HG03460 (cell line): ENCODE data around the gene DIO1.
A peak's percentile ranks its signal among the peaks of the same experiment; 100 is the strongest.
"Not testable (repeated sequence)": the region's sequence is repeated elsewhere in the genome, so short reads cannot be mapped to it uniquely, and the experiment has no call there.

ENCODE experiments used
- ATAC-seq: cut with Tn5 transposase; IDR thresholded peaks from one replicate; pipeline ENCODE4 v1.9.1; 2021; ENCODE audit not compliant: unreplicated experiment

DIO1 gene

DNA sequence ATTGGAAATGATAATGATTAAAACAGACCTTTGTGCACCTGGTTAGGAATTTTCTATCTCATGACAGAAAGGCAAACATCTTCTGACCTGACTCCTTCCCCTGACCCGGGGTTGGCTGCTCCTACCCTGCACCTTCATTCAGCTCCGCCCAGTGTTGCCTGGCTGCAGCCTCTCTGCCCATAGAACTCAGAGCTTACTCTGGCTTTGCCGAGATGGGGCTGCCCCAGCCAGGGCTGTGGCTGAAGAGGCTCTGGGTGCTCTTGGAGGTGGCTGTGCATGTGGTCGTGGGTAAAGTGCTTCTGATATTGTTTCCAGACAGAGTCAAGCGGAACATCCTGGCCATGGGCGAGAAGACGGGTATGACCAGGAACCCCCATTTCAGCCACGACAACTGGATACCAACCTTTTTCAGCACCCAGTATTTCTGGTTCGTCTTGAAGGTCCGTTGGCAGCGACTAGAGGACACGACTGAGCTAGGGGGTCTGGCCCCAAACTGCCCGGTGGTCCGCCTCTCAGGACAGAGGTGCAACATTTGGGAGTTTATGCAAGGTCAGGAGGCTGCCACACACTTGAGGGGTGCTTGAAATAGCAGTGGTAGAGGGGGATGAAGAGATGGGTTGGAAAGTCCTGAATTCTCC lies at the start of gene DIO1:
Gene DIO1 (plus strand): TSS at position 189 of the 638 bp plus-strand sequence. CDS start 24 bp downstream, at position 213.
- ATAC-seq = no peak

DNA sequence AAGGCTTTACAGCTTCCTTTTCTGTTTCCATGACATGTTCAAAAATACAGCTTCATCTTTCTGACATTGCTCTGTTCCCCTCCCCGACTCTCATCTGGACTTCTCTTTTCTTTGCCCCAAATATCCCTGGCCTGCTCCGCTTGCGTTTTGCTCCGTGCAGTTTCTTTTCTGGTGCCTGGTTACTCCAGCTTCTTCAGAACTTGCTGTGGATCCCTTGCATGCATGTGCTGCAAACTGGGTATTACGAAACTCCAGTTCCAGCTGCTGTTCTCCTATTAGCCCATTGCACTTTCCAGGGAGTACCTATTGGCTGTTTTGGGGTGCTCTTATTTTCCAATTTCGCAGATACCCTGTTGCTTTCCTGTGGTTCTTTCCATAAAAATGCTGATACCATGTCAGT lies 46.0 kb upstream of the DIO1 start:
- ATAC-seq = no peak

DNA sequence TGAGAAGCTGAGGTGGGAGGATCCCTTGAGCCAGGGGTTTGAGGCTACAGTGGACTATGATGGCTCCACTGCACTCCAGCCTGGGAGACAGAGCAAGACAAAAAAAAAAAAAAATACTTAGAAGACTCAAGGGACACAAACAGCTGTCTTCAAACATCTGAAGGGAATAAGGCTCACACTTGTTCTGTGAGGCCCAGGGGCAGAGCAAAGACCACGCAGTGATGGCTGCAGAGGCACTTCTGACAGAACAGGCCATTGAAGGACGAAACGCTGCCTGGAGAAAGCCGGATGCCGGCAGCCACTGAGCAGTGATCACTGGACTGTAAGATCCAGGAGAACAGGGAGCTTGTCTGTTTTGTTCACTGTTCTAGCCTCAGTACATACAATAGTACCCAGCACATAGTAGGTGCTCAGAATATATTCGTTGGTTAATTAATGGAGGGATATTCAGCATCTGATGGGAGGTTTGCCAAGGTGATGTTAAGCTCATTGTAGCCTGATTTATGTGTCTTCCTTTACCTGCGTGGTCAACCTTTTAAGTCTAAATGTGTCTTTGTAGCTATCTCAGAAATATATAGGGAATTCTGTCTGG lies 43.8 kb upstream of the DIO1 start:
- no peak for ATAC-seq

DNA sequence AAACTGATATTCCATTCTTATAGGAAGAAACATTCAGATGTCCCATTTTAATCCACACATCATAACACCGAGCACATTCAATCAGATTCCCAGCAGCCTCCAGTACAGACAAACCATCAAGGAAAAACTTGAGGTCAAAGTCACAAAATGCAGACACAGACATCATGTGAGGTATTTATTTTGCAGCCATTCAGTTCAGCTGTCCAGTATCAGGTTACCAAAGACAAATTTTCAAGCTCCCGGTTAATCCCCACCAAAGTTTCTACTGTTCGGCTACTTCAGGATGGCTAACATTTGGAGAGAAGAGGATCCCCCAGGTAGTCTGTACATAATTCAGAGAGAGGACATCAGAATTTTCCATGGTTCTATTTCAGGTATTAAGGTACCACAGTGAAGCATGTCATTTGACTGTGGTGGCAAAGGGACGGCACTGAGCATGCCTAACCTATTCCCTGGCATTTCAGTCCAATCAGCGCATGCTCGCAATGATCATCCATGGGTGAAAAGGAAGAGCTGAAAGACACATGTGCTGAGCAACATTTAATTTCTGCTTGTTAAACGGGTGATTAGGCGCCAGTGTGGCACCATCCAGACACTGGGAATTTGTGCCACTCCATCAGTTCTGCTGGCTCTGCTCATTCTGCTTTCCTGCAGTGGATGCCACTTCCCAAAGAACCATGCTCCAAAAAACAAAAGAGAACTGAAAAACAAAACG lies 42.3 kb upstream of the DIO1 start:
- no peak for ATAC-seq

DNA sequence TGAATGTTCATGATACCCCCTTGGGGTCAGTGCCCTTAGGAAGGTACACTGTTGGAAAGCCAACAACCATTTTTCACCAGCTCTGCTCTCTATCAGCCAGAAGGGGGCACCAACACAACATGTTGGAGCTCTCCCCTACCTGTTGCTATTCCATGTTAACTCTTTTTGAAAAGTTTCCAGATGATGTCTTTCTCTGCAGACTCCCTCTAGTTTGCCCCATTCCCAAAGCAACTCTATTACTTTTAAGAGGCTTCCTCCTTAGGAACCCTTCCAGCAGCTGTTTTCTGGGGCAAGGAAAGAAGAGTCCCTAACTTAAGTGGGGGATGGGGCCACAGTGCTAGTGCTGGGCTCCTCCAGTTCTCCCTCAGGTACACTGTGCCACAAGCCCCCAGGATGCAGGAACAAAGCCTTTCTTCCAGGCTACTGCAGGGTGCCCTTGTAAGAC lies 33.0 kb upstream of the DIO1 start:
- ATAC-seq = peak; percentile 62

DNA sequence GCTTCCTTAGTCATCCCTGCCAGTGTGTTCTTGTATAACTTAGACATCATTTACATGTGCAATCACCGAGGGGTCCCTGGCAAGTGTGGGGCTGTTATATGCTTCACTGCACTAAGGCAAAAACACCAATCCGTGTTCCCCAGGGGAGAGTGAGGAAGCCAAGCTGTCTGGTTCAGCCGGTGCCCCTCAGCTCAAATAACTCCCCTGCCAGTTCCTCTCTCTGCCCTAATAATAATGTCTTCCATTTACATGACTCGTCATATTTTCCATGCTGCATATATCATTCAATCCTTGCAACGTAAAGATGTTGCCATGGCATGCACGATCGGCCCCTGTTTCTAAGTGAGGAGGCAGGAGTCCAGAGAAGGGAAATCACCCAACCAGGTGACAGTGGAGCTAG lies 31.5 kb upstream of the DIO1 start:
- no peak for ATAC-seq

DNA sequence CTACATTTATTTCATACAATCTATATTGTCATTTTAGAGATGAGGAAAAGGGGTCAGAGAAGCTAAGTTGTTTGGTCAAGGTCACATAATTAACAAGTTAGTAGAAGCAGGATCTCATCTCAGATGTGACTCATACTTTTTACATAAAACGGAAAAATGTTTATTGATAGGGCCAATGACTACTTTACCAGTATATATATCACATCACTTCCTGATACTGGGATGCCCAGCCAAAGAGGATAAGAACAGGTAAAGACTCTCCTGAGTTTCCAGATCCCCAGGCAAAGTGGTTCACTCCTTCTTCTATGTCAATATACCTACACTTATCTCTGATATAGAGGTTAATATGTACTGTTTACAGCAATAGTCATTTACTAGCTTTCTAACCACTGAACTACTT lies 25.4 kb upstream of the DIO1 start:
- ATAC-seq = no peak

DNA sequence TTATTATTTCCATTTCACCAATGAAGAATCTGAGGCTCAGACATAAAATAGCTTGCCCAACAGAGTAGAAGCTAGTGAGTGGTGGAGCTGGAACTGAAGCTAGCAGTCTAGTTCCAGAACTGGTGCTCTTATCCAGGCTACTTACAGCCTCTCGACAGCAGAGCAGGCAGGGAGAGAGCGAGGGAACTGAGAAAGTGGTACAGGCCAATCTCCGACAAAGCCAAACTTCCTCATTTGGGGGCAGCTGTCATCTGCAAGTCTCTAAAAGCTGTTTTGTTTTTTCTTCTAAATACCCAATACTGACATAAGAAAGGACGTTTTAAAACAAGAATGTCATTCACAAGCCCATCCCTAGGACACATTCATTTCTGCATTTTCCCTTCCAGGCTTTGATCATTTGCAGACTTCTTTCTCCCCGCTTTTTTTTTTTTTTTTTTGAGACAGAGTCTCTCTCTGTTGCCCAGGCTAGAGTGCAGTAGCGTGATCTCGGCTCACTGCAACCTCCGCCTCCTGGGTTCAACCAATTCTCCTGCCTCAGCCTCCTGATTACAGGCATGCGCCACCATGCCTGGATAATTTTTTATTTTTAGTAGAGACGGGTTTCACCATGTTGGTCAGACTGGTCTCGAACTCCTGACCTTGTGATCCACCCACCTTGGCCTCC lies 24.4 kb upstream of the DIO1 start:
- no peak for ATAC-seq

DNA sequence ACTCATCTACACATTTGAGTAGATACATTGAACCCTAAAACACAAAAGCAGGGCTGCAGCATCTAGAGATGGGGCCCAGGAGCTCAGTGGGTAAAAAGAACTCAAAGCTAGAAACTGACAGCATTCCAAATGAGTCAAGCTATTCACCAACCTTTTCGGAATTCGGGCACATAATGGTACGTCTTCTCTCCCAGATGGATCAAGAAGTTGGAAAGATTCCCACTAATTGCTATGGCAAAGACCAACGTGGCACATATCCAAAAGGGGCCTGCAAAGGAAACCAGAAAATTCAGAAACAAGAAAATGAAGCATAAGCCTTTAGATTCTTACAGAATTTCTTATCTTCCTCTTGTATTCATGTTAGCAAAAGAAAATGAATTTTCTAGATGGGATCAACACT lies 22.8 kb upstream of the DIO1 start:
- no peak for ATAC-seq

DNA sequence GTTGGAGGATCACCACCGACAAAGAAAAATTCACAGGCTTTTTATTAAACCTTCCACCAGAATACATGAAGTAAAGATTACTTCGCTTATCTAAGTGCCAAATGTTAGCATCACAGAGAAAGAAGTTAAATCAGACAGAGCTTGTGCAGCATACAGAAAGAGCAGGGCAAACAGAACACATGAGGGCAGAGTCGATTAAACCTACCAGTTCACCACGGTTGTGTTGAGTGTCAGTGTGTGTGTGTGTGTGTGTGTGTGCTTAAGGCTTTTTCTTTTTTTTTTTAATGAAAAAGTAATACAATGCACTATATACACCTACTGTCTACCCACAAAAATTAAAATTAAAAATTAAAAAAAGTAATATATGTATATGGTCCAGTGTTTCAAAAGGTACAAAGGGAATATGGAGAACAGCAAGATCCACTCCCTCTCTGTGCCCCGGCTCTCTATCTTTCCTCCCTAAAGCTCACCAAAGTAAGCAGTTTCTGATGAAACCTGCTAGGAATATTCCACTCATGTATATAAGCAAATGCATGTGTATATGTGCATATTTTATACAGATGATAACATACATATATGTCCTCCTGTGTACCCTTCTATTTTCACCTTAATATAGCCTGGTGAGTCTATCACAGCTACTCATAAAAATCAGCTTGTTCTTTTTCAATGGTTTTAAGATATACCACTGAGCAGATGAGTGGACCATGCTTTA lies 22.1 kb upstream of the DIO1 start:
- ATAC-seq = no peak

DNA sequence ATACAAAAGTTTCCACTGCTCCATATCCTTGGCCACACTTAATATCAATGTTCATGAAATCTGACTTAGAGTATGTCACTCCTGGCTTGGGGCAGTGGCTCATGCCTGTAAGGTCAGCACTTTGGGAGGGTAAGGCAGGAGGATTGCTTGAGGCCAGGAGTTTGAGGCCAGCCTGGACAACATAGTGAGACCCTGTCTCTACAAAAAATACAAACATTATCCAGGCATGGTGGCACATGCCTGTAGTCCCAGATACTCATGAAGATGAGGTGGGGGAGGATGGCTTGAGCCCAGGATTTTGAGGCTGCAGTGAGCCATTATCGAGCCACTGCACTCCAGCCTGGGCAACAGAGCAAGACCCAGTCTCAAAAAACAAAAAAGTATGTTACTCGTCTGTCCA lies 18.8 kb upstream of the DIO1 start:
- ATAC-seq = not testable (repeated sequence)

DNA sequence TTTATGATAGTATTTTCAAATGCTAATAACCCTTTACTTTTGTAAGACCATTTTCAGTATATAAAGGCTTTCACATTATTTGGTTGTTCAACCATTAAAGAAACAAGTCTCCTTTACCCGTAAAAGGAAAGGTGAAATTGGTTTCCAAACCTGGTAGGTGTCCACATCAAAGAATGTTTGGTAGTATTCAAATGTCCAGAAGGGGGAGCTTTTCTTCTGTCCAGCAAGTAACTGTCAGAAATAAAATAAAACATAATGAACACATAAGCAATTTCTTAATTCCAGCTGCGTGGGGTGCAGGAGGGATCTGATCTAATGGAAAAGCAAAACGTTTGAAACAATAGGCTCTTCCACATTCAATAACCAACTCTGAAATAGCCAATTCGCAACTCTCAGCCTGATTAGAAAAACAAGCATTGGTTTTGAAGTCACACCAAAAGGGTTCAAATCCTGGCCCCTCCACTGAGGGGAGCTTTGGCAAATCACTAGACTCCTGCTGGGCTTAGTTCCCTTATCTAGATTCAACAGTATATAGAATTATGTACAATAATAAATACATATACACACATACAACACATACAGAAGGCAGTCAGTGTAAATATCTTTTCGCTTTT lies 15.4 kb upstream of the DIO1 start:
- no peak for ATAC-seq

DNA sequence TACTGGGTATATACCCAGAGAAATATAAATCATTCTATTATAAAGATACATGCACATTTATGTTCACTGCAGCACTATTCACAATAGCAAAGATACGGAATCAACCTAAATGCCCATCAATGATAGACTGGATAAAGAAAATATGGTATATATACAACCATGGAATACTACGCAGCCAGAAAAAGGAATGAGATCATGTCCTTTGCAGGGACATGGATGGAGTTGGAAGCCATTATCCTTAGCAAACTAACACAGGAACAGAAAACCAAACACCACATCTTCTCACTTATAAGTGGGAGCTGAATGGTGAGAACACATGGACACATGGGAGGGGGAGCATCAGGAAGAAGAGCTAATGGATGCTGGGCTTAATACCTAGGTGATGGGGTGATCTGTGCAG lies 12.1 kb upstream of the DIO1 start:
- not testable (repeated sequence) for ATAC-seq

DNA sequence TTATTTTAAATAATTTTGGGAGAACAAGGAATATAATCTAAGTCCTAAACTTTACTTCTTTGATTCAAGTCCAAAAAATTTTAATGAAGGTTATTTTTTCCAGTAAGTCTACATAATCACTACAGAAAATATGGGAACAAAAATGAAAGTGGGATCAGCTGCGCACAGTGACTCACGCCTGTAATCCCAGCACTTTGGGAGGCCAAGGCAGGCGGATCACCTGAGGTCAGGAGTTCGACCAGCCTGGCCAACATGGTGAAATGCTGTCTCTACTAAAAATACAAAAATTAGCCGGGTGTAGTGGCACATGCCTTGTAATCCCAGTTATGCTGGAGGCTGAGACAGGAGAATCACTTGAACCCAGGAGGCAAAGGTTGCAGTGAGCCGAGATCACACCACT lies 10.4 kb upstream of the DIO1 start:
- ATAC-seq = not testable (repeated sequence)

DNA sequence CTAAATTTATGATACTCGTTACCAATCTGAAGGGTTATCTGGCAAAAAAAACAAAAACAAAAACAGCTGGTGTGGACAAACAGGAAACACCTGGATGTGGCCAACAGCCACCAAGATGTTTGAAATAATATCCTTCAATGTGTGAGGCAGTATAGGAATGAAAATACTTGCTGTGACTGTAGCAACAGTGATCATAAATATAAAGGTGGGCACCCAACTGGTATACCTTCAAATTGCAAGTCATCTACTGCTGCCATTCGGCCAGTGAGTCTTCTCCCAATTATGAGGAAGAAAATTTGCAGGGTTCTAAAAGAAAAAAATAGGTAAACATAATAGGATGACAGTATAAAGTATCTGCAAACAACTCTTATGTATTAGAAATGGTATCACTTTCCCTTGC lies 5.3 kb upstream of the DIO1 start:
- no peak for ATAC-seq

DNA sequence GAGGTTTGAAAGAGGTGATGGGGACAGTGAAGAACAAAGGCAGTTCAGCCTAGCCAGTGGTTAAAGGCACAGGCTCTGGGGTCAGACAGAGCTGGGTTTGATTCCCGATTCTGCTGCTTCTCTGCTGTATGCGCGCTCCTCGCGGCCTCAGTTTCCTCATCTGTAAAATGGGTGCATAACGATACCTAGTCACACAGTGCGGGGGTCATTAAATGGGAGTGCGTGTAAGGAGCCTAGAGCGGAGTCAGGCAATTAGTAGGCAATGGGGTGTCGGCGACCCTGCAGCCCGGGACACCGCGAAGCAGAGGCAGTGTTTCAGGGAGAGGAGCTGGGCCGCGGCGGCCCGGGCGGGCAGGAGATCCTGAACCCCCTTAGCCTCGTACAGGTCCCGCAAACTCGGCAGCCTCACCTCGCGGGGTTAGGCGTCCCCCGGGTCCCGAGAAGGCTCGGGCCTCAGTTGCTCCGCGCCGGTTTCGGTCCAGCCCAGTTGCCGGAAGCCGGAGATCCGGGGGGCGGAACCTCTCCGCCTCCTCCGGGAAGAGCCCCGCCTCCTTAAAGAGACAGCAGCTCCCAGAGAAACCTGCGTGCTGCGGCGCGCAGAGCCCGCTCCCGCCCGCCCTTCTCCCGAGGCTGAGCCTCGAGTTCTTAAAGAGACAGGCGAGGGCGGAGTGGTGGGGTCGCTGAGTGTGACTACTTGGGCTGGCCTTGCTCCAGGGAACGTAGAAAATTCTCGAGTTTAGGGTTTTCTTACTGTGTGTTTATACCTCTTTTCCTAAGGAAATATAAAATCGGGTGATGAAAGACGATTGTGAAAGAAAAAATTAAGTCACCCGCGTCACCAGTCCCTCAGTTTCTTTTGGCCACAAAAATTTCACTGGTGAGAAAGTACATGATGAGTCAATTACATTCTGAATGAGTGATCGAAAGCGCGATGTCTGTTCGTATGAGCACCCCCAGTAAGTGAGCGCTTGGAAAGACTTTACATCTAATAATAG lies 4.4 kb upstream of the DIO1 start, which contains the start of gene YIPF1:
Gene YIPF1 (minus strand): TSS at position 494 of the 995 bp plus-strand sequence. CDS start 860 bp downstream, outside the sequence.
- ATAC-seq = peak; percentile 89

DNA sequence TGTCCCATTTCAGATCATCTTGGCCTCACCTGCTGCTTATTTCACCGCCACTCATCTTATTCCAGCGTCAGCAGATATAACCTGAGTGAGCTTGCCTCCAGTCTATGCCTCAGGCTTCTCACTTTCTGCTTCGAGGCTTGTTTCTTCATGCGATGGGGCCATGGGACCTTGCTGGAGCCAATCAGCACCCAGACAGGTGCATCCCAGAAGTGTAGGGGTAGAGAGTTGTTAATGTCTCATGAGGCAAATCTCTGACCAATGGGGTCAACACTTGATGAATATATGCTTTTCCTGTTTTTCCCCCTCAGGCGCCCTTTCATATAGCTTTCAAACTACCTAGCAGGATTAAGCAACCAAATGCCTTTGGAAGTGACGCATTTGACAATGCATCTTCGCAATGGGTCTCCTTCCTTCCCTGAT lies 3.5 kb upstream of the DIO1 start:
- ATAC-seq = no peak

DNA sequence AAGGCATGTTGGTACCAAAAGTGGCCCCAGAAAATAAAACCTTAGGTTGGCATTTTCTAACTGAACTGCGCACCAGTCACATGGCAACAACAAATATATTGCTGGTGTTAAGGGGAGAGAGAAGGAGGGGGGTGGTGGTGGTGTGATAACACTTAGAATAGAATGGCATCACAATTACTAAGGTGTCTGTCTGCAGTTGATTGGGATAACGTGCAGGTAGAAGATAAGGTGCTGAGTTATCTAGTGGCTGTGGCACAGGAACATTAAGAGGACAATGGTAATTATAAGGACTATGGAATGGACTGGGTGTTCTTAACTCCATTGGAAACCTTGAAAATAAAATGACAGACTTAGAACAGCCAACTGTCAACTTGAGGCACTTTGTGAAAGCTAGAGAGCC lies 3.0 kb upstream of the DIO1 start:
- no peak for ATAC-seq

DNA sequence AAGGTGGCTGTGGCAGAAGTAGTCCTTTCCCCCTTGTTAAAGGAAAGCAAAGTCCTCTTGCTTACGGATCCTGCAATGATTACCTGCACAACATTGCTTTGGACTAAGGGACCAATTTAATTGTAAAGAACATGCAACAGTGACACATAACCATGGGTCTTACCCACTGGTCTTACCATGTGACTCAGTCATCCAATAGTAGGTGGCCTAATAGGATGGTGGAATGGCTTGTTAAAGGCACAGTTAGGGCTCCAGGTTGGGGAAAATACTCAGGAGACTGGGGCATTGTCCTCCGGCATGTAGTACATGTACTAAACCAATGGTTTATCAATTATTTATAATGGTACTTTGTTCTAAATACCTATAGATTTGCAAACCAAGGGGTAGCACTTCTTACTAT lies 2.3 kb upstream of the DIO1 start:
- ATAC-seq = no peak
